SK-N-SH (cell line): ENCODE measurements around the gene MRPS27. TPM values are rescaled to one million over a fixed set of nuclear protein-coding genes. Genes with fewer than 3 reads are reported as not detected.

Source experiments
- CTCF ChIA-PET: fragments of 300-600, 350-600 bp; formaldehyde crosslinking; extraction: SDS; loops from one replicate; lab custom pipeline; 2021; lab: Yijun Ruan, JAX
- POLR2A ChIA-PET: fragments of 350-600 bp; sonication (Branson Sonifier 250); formaldehyde crosslinking; extraction: SDS; loops from one replicate; lab custom pipeline; 2020; ENCODE audit warnings: antibody characterized with exemption, inconsistent platforms; lab: Yijun Ruan, JAX
- DNase-seq: peaks from one replicate; pipeline ENCODE4 v3.0.0; 2012
- H2AFZ ChIP-seq: fragments of 200-600 bp; sonication (generic); 2 replicates; pipeline ENCODE4 v1.8.1; 2016; ENCODE audit warnings: antibody characterized with exemption, mild to moderate bottlenecking, low read depth
- H3F3A ChIP-seq: fragments of 200-600 bp; sonication (generic); replicated peaks from 2 replicates; pipeline ENCODE3; 2016; ENCODE audit warnings: antibody characterized with exemption, mild to moderate bottlenecking; ENCODE audit not compliant: insufficient read depth
- H3K27ac ChIP-seq, 2 experiments: fragments of 200-500 bp in 1 of 2; fragments of 200-600 bp in 1 of 2; sonication (Bioruptor generic) in 1 of 2; sonication (generic), shearing (Covaris generic) in 1 of 2; 2 replicates each; pipeline versions ENCODE4 v1.5.1 to v1.6.1; 2014 to 2016; ENCODE audit warnings: low read depth in 2 of 2, inconsistent platforms in 1 of 2, low read length in 1 of 2, mild to moderate bottlenecking in 1 of 2, mixed read lengths in 1 of 2
- H3K27me3 ChIP-seq: fragments of 200-600 bp; sonication (generic), shearing (Covaris generic); 2 replicates; pipeline ENCODE4 v1.6.1; 2016; ENCODE audit warnings: mixed run types; ENCODE audit not compliant: insufficient read depth
- H3K36me3 ChIP-seq, 2 experiments: fragments of 200-500 bp in 1 of 2; fragments of 200-600 bp in 1 of 2; sonication (Bioruptor generic) in 1 of 2; sonication (generic) in 1 of 2; replicated peaks in 1 of 2; 2 replicates each; pipeline versions ENCODE3 to v1.5.1; 2014 to 2016; ENCODE audit warnings: low read length in 1 of 2, mild to moderate bottlenecking in 1 of 2; ENCODE audit not compliant: insufficient read depth in 2 of 2, control insufficient read depth in 1 of 2
- H3K4me1 ChIP-seq, 2 experiments: fragments of 200-500 bp in 1 of 2; fragments of 200-600 bp in 1 of 2; sonication (Bioruptor generic) in 1 of 2; sonication (generic), shearing (Covaris generic) in 1 of 2; 2 replicates each; pipeline versions ENCODE4 v1.5.1 to v1.6.1; 2014 to 2016; ENCODE audit warnings: low read depth in 1 of 2, low read length in 1 of 2, mixed run types in 1 of 2; ENCODE audit not compliant: insufficient read depth in 2 of 2, control insufficient read depth in 1 of 2
- H3K4me2 ChIP-seq: fragments of 200-600 bp; sonication (generic), shearing (Covaris generic); 2 replicates; pipeline ENCODE4 v1.6.1; 2017; ENCODE audit warnings: mixed run types
- H3K4me3 ChIP-seq, 2 experiments: fragments of 200-500 bp in 1 of 2; fragments of 200-600 bp in 1 of 2; sonication (Bioruptor generic) in 1 of 2; sonication (generic), shearing (Covaris generic) in 1 of 2; 2 replicates each; pipeline versions ENCODE4 v1.5.1 to v1.8.1; 2014 to 2016; ENCODE audit warnings: low read depth in 2 of 2, inconsistent platforms in 1 of 2, low read length in 1 of 2, mild to moderate bottlenecking in 1 of 2, mixed read lengths in 1 of 2, moderate library complexity in 1 of 2
- H3K79me2 ChIP-seq: fragments of 200-600 bp; sonication (generic); 2 replicates; pipeline ENCODE4 v1.8.1; 2017; ENCODE audit warnings: mild to moderate bottlenecking; ENCODE audit not compliant: insufficient read depth
- H3K9ac ChIP-seq: fragments of 200-600 bp; sonication (generic); 2 replicates; pipeline ENCODE4 v1.6.1; 2017; ENCODE audit warnings: mixed run types
- H3K9me2 ChIP-seq: fragments of 200-600 bp; sonication (generic); 2 replicates; pipeline ENCODE4 v1.6.1; 2017; ENCODE audit warnings: mixed run types
- H3K9me3 ChIP-seq: fragments of 200-600 bp; sonication (generic); 2 replicates; pipeline ENCODE4 v1.6.1; 2017; ENCODE audit warnings: mixed run types, mild to moderate bottlenecking, moderate library complexity
- H4K20me1 ChIP-seq: fragments of 200-600 bp; sonication (generic); 2 replicates; pipeline ENCODE4 v1.6.1; 2017; ENCODE audit warnings: mild to moderate bottlenecking, mixed run types; ENCODE audit not compliant: insufficient read depth
- CTCF ChIP-seq: fragments of 200-600 bp; sonication (generic); IDR thresholded peaks from 2 replicates; pipeline ENCODE4 v1.6.1; 2017; ENCODE audit warnings: antibody characterized with exemption, mild to moderate bottlenecking, moderate library complexity
- EZH2phosphoT487 ChIP-seq: fragments of 200-600 bp; sonication (generic); IDR thresholded peaks from 2 replicates; pipeline ENCODE4 v1.6.1; 2017; ENCODE audit warnings: low read depth, mixed run types, mild to moderate bottlenecking, antibody characterized with exemption, moderate library complexity, borderline replicate concordance
- FOSL2 ChIP-seq: IDR thresholded peaks from 2 replicates; pipeline ENCODE4 v1.4.0; 2012; ENCODE audit warnings: low read depth, mild to moderate bottlenecking, moderate library complexity, borderline replicate concordance
- JUND ChIP-seq: IDR thresholded peaks from 2 replicates; pipeline ENCODE4 v1.4.0; 2012
- NRF1 ChIP-seq: IDR thresholded peaks from 2 replicates; pipeline ENCODE4 v1.6.1; 2012; ENCODE audit warnings: low read depth, mild to moderate bottlenecking, low read length
- RCOR1 ChIP-seq: fragments of 150-350 bp; IDR thresholded peaks from 2 replicates; pipeline ENCODE4 v1.6.1; 2017; ENCODE audit warnings: antibody characterized with exemption, low read length
- RXRA ChIP-seq: IDR thresholded peaks from 2 replicates; pipeline ENCODE4 v1.4.0; 2012; ENCODE audit warnings: low read depth, mild to moderate bottlenecking, borderline replicate concordance
- SIN3A ChIP-seq: IDR thresholded peaks from 2 replicates; pipeline ENCODE4 v1.6.1; 2012; ENCODE audit warnings: low read depth, mild to moderate bottlenecking, low read length, moderate library complexity, borderline replicate concordance
- SMC3 ChIP-seq: IDR thresholded peaks from 2 replicates; pipeline ENCODE4 v1.6.1; 2012; ENCODE audit warnings: low read depth, low read length, improper control_type of control experiment
- TAF1 ChIP-seq: IDR thresholded peaks from 2 replicates; pipeline ENCODE4 v1.6.1; 2012; ENCODE audit warnings: low read depth, mild to moderate bottlenecking, low read length, moderate library complexity, borderline replicate concordance
- USF1 ChIP-seq: IDR thresholded peaks from 2 replicates; pipeline ENCODE4 v1.4.0; 2012; ENCODE audit warnings: low read depth, borderline replicate concordance
- WGBS: methylation state at CpG from one replicate; pipeline ENCODE4 v1.1.6; 2017; ENCODE audit warnings: low lambda C conversion rate; 5-methylcytosine and 5-hydroxymethylcytosine counted together
- polyA plus RNA-seq, 3 experiments: library from polyadenylated mRNA; depleted of rRNA; stranded (reverse); fragments of >200 nt; gene quantifications; 2 replicates each; pipeline ENCODE4 v1.2.3, GENCODE V29; 2012
- TF ChIP-seq, protein P1 (sequence below): IDR thresholded peaks from 2 replicates; pipeline ENCODE4; 2012
- TF ChIP-seq, protein P2 (sequence below): IDR thresholded peaks from 2 replicates; pipeline ENCODE4 v1.4.0; 2012; ENCODE audit warnings: low read depth

MRPS27 gene
- polyA plus RNA-seq, 1 of the 3 experiments (the other 2 are of a cell fraction), result 37.5 TPM

DNA sequence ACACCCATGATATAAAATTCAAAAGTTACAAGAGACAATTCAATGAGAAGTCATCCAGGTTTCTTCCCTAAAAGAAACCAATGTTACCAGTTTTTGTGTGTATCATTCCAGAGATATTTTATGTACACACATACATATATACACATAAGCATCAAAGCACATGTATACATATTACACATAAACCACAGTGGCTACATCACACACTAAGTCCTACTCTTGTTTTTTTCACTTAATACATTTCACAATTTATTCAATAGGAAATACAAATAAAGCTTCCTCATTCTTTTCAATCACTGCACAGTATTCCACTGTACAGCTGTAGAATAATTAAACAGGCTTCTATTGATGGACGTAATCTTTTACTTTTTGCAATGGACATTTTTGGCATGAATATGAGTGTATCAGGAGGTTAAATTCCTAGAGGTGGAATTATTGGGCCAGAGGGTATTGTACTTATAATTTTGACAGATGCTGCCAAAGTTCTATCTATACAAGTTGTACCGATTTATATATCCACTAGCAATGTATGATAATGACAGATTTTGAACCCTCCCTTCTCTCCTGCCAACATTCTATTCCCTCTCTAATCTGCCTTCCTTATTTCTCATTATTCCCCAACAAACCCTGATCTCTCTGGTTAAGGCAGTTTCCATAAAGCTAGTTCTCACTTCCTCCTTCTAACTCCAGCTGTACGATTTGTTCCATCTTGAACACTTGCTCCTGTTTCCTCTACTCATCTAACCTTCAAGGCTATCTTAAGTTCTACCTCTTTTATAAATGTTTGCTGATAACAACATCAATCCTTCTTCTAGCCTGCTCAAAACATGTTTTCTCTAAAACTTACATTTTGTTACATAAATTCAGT lies 35.2 kb downstream of the MRPS27 start:
- Histone ChIP-seq H3F3A (peaks cover 41% of the 10 kb centered on the region), H3K36me3 (peaks cover 5 to 25% of the 10 kb centered on the region in 2 experiments), H3K4me3 (no peak overlapping the region), H3K27ac (no peak overlapping the region), H3K9me2 (no peaks in the 10 kb centered on the region), H3K4me2 (no peak overlapping the region), H2AFZ (no peak overlapping the region), H3K79me2 (no peaks in the 10 kb centered on the region; the same call in 1 of the 2 replicates), H3K9ac (no peak overlapping the region), H3K9me3 (no peaks in the 10 kb centered on the region), H3K27me3 (no peaks in the 10 kb centered on the region), H4K20me1 (no peaks in the 10 kb centered on the region), H3K4me1 (peaks cover 33 to 38% of the 10 kb centered on the region in 2 experiments)
- DNase-seq, result no peak
- ChIA-PET POLR2A (no interaction called here), CTCF (interaction anchor here (0.8 to 1.1 kb wide), 3 partner anchors 16 to 24 kb away, joined by 3 read pairs; no protein-coding TSS in a partner anchor)
- TF ChIP-seq, protein P1, sequence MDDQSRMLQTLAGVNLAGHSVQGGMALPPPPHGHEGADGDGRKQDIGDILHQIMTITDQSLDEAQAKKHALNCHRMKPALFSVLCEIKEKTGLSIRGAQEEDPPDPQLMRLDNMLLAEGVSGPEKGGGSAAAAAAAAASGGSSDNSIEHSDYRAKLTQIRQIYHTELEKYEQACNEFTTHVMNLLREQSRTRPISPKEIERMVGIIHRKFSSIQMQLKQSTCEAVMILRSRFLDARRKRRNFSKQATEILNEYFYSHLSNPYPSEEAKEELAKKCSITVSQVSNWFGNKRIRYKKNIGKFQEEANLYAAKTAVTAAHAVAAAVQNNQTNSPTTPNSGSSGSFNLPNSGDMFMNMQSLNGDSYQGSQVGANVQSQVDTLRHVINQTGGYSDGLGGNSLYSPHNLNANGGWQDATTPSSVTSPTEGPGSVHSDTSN, result no peak
- TF ChIP-seq JUND, result no peak
- TF ChIP-seq RCOR1, result no peak
- TF ChIP-seq, protein P2, sequence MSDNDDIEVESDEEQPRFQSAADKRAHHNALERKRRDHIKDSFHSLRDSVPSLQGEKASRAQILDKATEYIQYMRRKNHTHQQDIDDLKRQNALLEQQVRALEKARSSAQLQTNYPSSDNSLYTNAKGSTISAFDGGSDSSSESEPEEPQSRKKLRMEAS, result no peak
- no peak for TF ChIP-seq SMC3
- WGBS, result 96% methylated on average over 3 of the region's 3 CpGs

DNA sequence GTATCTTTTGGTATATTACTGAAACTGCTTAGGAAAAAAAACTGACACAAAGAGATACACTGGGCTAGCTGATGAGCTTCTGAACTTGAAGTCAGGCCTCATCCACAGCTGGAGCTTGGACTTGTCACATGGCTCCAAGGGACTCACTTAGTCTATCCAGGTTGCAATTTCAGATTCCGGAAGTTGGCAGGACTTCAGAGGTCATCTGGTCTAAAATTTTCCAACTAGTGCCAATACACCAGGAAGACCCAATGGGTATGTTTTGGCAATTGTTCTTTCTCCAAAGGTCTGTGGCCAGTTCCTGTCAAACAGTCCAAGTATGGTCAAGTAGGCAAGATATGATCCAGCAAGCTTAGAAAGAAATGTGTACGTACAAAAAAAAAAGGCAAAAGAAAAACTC lies 36.7 kb downstream of the MRPS27 start:
- Histone ChIP-seq H3K4me1 (peaks cover 33% of the 10 kb centered on the region in 2 experiments), H3K79me2 (no peaks in the 10 kb centered on the region; the same call in 1 of the 2 replicates), H3K27ac (peak overlapping the region; percentile 88 to 90), H3K36me3 (peaks cover 7 to 38% of the 10 kb centered on the region in 2 experiments), H3K4me2 (peak overlapping the region; percentile 57; the same call in 1 of the 2 replicates), H3K27me3 (no peaks in the 10 kb centered on the region), H3F3A (peaks cover 38% of the 10 kb centered on the region), H3K9me2 (no peaks in the 10 kb centered on the region), H3K9me3 (no peaks in the 10 kb centered on the region), H3K4me3 (no peak overlapping the region), H4K20me1 (no peaks in the 10 kb centered on the region), H2AFZ (no peak overlapping the region), H3K9ac (no peak overlapping the region)
- TF ChIP-seq USF1 (no peak), NRF1 (no peak), EZH2phosphoT487 (no peak), FOSL2 (no peak), RXRA (no peak), TAF1 (no peak), SIN3A (no peak), CTCF (no peak)
- TF ChIP-seq, protein P2, result no peak
- 73% methylated on average over 2 of the region's 2 CpGs for WGBS
- CTCF ChIA-PET, result interaction anchor here (1.7 to 4.1 kb wide), 3 partner anchors 9 to 500 kb away, joined by 6 to 23 read pairs (median 10); no protein-coding TSS in a partner anchor
- POLR2A ChIA-PET, result interaction anchor here (1.3 to 2.1 kb wide), 3 partner anchors 25 to 344 kb away, joined by 4 to 15 read pairs (median 5); no protein-coding TSS in a partner anchor
- peak; percentile 17 for DNase-seq
